ENCODE measurements around the gene CTNND2. TPM values are rescaled to one million over a fixed set of nuclear protein-coding genes. Genes with fewer than 3 reads are reported as not detected.
"Not testable (repeated sequence)": the region's sequence is repeated elsewhere in the genome, so short reads cannot be mapped to it uniquely, and the experiment has no call there.

The CTNND2 gene
- total RNA-seq, 2 donors from 2014 or later = not detected

GRCh38 chr5:11455505-11455904 is 448.7 kb downstream of the CTNND2 start:
- Mint-ChIP-seq H3K27ac (no peak overlapping the region), H3K9me3 (no peaks in the 10 kb centered on the region)

DNA sequence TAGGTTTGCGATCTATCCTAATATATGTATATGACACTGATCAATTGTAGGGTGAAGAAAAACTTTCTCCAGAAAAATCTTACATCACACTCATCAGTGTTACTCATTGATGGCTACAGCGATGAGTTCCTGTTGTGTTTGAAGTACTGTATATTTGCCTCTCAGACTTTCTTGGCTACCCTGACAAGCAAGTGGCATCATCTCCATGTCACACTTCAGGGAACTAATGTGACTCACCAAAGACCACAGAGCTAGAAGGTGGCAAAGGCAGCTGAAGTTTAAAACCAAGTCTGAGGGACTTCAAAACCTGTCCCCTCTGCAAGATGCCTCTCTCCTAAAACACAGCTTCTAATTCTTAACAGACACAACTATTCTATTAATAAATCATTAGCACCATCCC is 451.4 kb downstream of the CTNND2 start:
- DNase-seq (ENCODE audit: low spot score in 2 of 2) (no peak), ATAC-seq (no peak)

More at GRCh38 chr5:11455505-11455904, 448.7 kb downstream of the CTNND2 start:
- DNase-seq (ENCODE audit: low spot score in 2 of 2) (no peak), ATAC-seq (no peak)
- H3K36me3 Mint-ChIP-seq = no peaks in the 10 kb centered on the region

DNA sequence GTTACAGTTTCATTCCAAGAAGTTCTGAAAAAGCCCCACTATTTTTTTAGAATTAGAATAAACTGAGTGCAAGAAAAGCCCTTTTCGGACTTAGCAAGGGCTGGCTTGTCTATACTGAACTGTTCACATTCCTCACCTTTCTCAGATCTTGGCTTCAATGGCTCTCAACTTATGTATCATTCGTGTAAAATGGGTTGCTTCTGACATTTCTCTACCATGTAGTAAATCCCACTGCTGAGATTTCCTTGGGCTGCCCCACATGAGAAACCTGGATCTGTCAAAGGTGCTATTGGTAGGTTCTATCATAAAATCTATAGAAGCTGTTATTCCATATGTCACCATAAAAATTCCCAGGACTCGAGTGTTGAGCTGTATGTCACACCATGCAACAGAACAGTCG is 454.3 kb downstream of the CTNND2 start:
- H3K36me3 Mint-ChIP-seq = no peaks in the 10 kb centered on the region
- H3K27ac Mint-ChIP-seq = no peak overlapping the region
- ATAC-seq (no peak), DNase-seq (ENCODE audit: low spot score in 2 of 2) (no peak)
- H3K9me3 Mint-ChIP-seq = no peaks in the 10 kb centered on the region

More for the DNA sequence above, 451.4 kb downstream of the CTNND2 start:
- H3K27ac Mint-ChIP-seq = no peak overlapping the region
- no peaks in the 10 kb centered on the region for H3K36me3 Mint-ChIP-seq
- no peaks in the 10 kb centered on the region for H3K9me3 Mint-ChIP-seq

GRCh38 chr5:11449217-11449616 is 455.0 kb downstream of the CTNND2 start:
- DNase-seq (ENCODE audit: low spot score in 2 of 2) = no peak
- ATAC-seq = no peak
- no peaks in the 10 kb centered on the region for H3K36me3 Mint-ChIP-seq

DNA sequence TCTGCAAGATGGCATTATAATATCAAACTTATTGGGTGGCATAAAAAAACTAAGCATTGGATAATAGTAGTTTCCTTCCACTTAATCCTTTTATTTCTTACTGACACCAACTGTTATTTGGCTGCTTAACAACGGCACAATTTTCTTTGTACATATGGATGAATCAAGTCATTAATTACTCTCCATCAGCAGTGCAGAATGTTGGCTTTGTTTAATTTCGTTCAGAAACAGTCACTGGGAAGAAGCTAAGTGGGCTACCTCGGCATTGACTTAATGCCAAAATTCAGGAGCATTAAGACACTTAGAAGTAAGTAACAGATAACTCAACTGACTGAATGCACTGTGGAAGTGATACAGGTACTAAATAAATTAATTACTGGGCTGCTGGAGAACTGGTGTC is 460.4 kb downstream of the CTNND2 start:
- no peak for DNase-seq (ENCODE audit: low spot score in 2 of 2)
- Mint-ChIP-seq H3K27ac (no peak overlapping the region), H3K9me3 (no peaks in the 10 kb centered on the region), H3K36me3 (no peaks in the 10 kb centered on the region)
- no peak for ATAC-seq

More at GRCh38 chr5:11449217-11449616, 455.0 kb downstream of the CTNND2 start:
- Mint-ChIP-seq H3K27ac (no peak overlapping the region), H3K9me3 (no peaks in the 10 kb centered on the region)

DNA sequence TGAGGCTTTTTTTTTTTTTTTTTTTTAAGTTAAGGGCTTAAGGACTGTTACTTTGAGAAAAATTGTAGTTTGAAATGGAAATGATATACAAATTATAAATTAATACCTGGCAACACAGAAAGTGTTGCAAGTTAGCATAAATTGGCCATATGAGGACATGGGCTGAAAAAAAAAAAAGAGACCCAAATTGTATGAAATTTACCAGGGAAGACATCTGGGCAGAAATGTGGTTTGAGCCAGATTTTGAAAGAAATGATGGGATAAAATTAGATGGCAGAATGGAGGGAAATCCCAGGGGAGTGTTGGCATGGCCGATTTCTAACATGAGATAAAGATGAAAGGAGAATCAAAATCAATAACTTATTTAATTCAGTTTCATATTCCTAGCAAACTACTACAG is 472.1 kb downstream of the CTNND2 start:
- no peak overlapping the region for H3K27ac Mint-ChIP-seq
- no peak for ATAC-seq
- H3K36me3 Mint-ChIP-seq = no peaks in the 10 kb centered on the region
- no peak for DNase-seq (ENCODE audit: low spot score in 2 of 2)
- H3K9me3 Mint-ChIP-seq = no peaks in the 10 kb centered on the region

GRCh38 chr5:11429254-11429653 is 475.0 kb downstream of the CTNND2 start:
- DNase-seq (ENCODE audit: low spot score in 2 of 2) (no peak), ATAC-seq (no peak)
- no peaks in the 10 kb centered on the region for H3K9me3 Mint-ChIP-seq
- H3K36me3 Mint-ChIP-seq = no peaks in the 10 kb centered on the region
- no peak overlapping the region for H3K27ac Mint-ChIP-seq

GRCh38 chr5:11427569-11427968 is 476.7 kb downstream of the CTNND2 start:
- ATAC-seq = no peak
- H3K9me3 Mint-ChIP-seq = no peaks in the 10 kb centered on the region

DNA sequence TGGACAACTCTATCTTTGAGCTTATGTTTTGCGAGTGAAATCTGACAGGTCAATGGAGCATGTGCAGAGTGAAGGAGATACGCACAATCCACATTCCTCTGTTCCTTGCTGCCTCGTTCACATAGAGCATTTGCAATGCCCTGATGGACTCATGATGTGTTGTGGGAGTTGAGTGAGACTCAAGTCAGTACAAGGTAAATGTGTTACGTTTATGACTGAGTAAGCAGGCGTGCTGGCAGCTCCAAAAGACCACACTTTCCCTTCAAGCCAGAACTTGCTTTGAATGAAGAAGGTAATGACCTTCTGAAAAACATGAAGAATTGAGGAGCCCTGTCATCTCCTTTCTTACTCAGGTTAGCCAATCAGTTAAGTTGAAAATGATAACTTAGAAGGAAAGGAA is 477.8 kb downstream of the CTNND2 start:
- no peak overlapping the region for H3K27ac Mint-ChIP-seq
- DNase-seq (ENCODE audit: low spot score in 2 of 2) (no peak), ATAC-seq (no peak)
- no peaks in the 10 kb centered on the region for H3K36me3 Mint-ChIP-seq
- no peaks in the 10 kb centered on the region for H3K9me3 Mint-ChIP-seq

More at GRCh38 chr5:11427569-11427968, 476.7 kb downstream of the CTNND2 start:
- no peaks in the 10 kb centered on the region for H3K36me3 Mint-ChIP-seq
- no peak overlapping the region for H3K27ac Mint-ChIP-seq
- DNase-seq (ENCODE audit: low spot score in 2 of 2) = no peak

- H3K27ac Mint-ChIP-seq = no peak overlapping the region
- ATAC-seq (no peak), DNase-seq (ENCODE audit: low spot score in 2 of 2) (no peak)
- H3K36me3 Mint-ChIP-seq = no peaks in the 10 kb centered on the region
- H3K9me3 Mint-ChIP-seq = peaks cover 6% of the 10 kb centered on the region in 2 donors
Observed at GRCh38 chr5:11422342-11422741, 481.9 kb downstream of the CTNND2 start.

DNA sequence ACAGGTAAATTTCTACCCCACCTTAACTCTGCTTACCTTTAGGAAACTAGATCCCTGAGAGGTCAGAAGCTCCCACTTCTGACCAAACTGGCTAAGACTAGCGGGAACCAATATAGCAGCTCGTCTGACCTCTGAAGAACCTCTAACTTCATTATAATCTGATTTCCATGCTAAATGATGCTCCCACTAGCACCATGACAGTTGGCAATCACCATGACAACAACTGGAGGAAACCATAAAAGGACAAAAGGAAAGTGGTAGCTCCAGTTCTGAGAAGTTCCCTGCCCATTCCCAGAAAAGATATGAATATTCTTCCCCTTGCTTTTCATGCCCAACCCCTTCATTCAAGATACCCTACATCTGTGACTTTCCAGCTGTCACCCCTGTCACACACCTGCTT is 483.3 kb downstream of the CTNND2 start:
- Mint-ChIP-seq H3K36me3 (no peaks in the 10 kb centered on the region), H3K27ac (no peak overlapping the region), H3K9me3 (peaks cover 6 to 9% of the 10 kb centered on the region in 2 donors)
- DNase-seq (ENCODE audit: low spot score in 2 of 2) = no peak
- no peak for ATAC-seq

- peaks cover 3 to 9% of the 10 kb centered on the region in 2 donors for H3K9me3 Mint-ChIP-seq
- H3K27ac Mint-ChIP-seq = no peak overlapping the region
- DNase-seq (ENCODE audit: low spot score in 2 of 2) = no peak
- no peaks in the 10 kb centered on the region for H3K36me3 Mint-ChIP-seq
- no peak for ATAC-seq
Observed at GRCh38 chr5:11415751-11416150, 488.5 kb downstream of the CTNND2 start.

GRCh38 chr5:11414732-11415131 is 489.5 kb downstream of the CTNND2 start:
- not testable (repeated sequence) for ATAC-seq; H3K36me3 Mint-ChIP-seq; H3K9me3 Mint-ChIP-seq; DNase-seq (ENCODE audit: low spot score in 2 of 2); H3K27ac Mint-ChIP-seq

GRCh38 chr5:11411621-11412020 is 492.6 kb downstream of the CTNND2 start:
- no peak overlapping the region for H3K27ac Mint-ChIP-seq
- H3K9me3 Mint-ChIP-seq = no peaks in the 10 kb centered on the region
- no peaks in the 10 kb centered on the region for H3K36me3 Mint-ChIP-seq
- ATAC-seq (no peak), DNase-seq (ENCODE audit: low spot score in 2 of 2) (no peak)

DNA sequence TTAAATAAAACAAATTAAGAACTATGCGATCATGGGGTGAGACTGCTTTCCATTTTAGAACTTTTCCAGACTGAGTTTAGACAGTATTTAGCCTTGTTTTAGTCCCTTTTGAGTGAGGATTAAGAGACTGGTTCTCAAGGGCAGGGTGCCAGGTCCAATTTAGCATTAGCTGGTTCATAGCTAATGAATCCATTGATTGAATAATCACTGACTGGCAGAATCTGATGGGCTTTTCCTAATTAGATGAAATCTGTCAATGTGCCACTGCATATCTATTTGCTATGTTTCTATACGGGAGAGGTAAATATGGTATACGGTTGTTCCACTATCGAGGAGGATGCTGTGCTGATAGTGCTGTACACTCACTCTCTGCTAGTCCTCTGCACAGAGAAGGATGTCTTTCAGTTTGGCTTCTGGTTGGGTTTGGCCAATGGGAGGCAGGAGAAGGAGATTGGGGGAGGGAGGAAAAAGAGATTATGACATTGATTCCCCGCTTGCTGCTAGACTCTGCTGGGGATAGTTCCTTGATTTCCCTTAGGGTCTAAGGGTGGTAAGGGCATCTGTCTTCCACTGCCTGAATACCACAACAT is 496.6 kb downstream of the CTNND2 start:
- Mint-ChIP-seq H3K27ac (no peak overlapping the region), H3K9me3 (no peaks in the 10 kb centered on the region), H3K36me3 (no peaks in the 10 kb centered on the region)
- no peak for DNase-seq (ENCODE audit: low spot score in 2 of 2)
- no peak for ATAC-seq

- H3K27ac Mint-ChIP-seq = no peak overlapping the region
- no peaks in the 10 kb centered on the region for H3K9me3 Mint-ChIP-seq
- DNase-seq (ENCODE audit: low spot score in 2 of 2) = no peak
- no peaks in the 10 kb centered on the region for H3K36me3 Mint-ChIP-seq
- no peak for ATAC-seq
Observed at GRCh38 chr5:11400316-11400715, 503.9 kb downstream of the CTNND2 start.

DNA sequence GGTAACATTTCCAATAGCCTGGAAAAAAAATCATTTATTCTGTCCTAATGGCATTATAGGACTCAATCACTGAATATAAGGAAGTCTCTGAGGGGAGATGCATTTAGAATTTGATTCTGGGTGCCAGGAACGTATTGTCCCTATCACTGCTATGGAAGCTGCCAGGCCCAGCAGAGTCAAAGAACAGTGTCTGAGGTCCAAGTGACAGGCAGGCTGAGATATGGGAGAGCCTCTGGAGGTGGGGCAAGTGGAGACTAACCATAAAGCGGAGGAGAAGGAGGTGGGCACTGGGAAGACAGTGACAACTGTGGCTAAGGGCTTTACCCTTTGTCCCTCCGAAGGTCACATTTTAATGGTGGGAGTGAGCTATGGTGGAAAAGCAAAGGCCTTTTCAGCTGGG is 505.5 kb downstream of the CTNND2 start:
- ATAC-seq = no peak
- H3K36me3 Mint-ChIP-seq = no peaks in the 10 kb centered on the region
- no peak for DNase-seq (ENCODE audit: low spot score in 2 of 2)
- no peaks in the 10 kb centered on the region for H3K9me3 Mint-ChIP-seq
- no peak overlapping the region for H3K27ac Mint-ChIP-seq

DNA sequence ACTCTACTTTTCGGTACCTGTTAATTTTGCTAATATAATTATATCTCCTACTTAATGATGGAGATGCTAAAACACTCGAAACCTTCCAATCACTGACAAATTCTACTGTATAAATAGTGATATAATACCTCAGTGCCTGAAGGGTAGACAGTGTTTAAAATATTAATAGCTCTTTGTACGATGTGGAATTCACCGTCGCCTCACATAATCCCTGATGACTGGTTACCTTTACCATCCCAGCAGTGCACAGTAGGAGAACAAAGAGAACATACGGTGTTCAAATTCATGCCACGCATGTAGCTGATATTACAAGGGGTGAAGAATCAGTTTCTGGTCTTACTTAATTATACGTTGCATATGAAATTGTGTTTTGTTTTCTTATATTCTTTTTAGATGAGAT is 506.7 kb downstream of the CTNND2 start:
- Mint-ChIP-seq H3K27ac (no peak overlapping the region), H3K9me3 (no peaks in the 10 kb centered on the region), H3K36me3 (no peaks in the 10 kb centered on the region)
- no peak for ATAC-seq
- DNase-seq (ENCODE audit: low spot score in 2 of 2) = no peak

DNA sequence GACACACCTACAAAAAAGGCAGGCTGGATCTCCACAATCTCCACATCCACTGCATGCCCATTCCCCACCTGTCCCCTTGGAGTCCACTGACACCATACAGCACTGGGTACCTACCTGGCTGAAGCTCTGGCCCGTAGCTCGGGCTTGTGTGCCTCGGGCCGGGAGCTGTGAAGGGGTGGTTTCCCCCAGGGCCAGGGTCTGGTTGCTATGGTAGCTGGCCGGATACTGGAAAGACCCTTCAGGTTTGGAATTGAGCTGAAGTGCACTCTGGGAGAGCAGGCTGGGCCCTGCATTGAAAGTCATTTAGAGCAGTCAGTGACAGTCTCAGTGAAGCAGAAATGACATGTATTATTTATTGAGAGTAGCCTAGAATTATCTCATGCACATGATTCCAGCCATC is 507.3 kb downstream of the CTNND2 start:
- DNase-seq (ENCODE audit: low spot score in 2 of 2) (no peak), ATAC-seq (no peak)
- Mint-ChIP-seq H3K27ac (no peak overlapping the region), H3K9me3 (no peaks in the 10 kb centered on the region), H3K36me3 (no peaks in the 10 kb centered on the region)
